Endothelial cell (in vitro differentiated cells): ENCODE measurements around the gene SEC61A2. TPM values are rescaled to one million over a fixed set of nuclear protein-coding genes. Genes with fewer than 3 reads are reported as not detected.

ENCODE experiments used
- DNase-seq: peaks from one replicate; pipeline ENCODE4 v3.0.0; 2021; ENCODE audit warnings: low spot score
- H3K27ac Mint-ChIP-seq: one replicate; pipeline ENCODE4 v1.8.0; 2021; ENCODE audit warnings: mixed read lengths, inconsistent platforms; ENCODE audit not compliant: unreplicated experiment
- H3K27me3 Mint-ChIP-seq: one replicate; pipeline ENCODE4 v1.8.0; 2021; ENCODE audit warnings: mild to moderate bottlenecking, moderate library complexity, mixed read lengths, inconsistent platforms; ENCODE audit not compliant: unreplicated experiment
- H3K36me3 Mint-ChIP-seq: one replicate; pipeline ENCODE4 v1.8.0; 2021; ENCODE audit warnings: mild to moderate bottlenecking, low read depth, mixed read lengths, inconsistent platforms; ENCODE audit not compliant: unreplicated experiment
- H3K4me1 Mint-ChIP-seq: one replicate; pipeline ENCODE4 v1.8.0; 2021; ENCODE audit warnings: mild to moderate bottlenecking, mixed read lengths, inconsistent platforms; ENCODE audit not compliant: unreplicated experiment
- H3K4me3 Mint-ChIP-seq: one replicate; pipeline ENCODE4 v1.8.0; 2021; ENCODE audit warnings: mild to moderate bottlenecking, mixed read lengths, inconsistent platforms; ENCODE audit not compliant: unreplicated experiment
- H3K9me3 Mint-ChIP-seq: one replicate; pipeline ENCODE4 v1.8.0; 2021; ENCODE audit warnings: mixed read lengths, inconsistent platforms; ENCODE audit not compliant: unreplicated experiment
- total RNA-seq: library from RNA; stranded (reverse); fragmentation: NEBNext Ultra II Directional; extraction: Animal tissue kit (Norgen Biotek cat#: 25700); gene quantifications from one replicate; pipeline ENCODE4 v1.2.1, GENCODE V29; 2021; ENCODE audit not compliant: unreplicated experiment
- TF ChIP-seq, protein P1 (sequence below): fragments of 200-600 bp; sonication (generic); IDR thresholded peaks from one replicate; pipeline ENCODE4 v1.5.0; 2021; ENCODE audit warnings: antibody characterized with exemption; ENCODE audit not compliant: unreplicated experiment

The SEC61A2 gene
- total RNA-seq, 1 donor from 2014 or later, result 9.9 TPM

DNA sequence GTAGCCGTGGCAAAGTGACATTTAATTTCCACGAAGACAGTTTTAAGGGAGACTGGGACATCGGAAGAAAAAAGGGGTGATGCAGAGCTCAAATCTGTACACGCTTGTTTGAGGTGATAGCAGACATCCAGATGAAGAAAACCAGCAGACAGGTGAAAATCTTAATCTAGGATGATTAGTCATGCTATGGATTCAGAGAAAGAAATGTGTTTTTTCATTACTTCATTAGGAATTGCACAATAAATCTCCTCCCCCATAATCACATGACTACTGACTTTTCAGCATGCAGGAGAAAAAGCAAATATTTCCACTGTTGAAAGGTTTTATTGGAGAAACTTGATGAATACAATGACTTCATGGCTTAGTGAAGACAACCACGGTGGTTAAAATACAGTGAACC lies 63.7 kb downstream of the SEC61A2 start:
- Mint-ChIP-seq H3K27ac (no peak overlapping the region), H3K36me3 (peaks cover 4% of the 10 kb centered on the region), H3K4me1 (peaks cover 24% of the 10 kb centered on the region), H3K4me3 (no peak overlapping the region), H3K9me3 (no peaks in the 10 kb centered on the region), H3K27me3 (peaks cover 6% of the 10 kb centered on the region)
- DNase-seq, result no peak
- TF ChIP-seq, protein P1, sequence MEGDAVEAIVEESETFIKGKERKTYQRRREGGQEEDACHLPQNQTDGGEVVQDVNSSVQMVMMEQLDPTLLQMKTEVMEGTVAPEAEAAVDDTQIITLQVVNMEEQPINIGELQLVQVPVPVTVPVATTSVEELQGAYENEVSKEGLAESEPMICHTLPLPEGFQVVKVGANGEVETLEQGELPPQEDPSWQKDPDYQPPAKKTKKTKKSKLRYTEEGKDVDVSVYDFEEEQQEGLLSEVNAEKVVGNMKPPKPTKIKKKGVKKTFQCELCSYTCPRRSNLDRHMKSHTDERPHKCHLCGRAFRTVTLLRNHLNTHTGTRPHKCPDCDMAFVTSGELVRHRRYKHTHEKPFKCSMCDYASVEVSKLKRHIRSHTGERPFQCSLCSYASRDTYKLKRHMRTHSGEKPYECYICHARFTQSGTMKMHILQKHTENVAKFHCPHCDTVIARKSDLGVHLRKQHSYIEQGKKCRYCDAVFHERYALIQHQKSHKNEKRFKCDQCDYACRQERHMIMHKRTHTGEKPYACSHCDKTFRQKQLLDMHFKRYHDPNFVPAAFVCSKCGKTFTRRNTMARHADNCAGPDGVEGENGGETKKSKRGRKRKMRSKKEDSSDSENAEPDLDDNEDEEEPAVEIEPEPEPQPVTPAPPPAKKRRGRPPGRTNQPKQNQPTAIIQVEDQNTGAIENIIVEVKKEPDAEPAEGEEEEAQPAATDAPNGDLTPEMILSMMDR, result no peak

GRCh38 chr10:12194752-12195271 lies 65.3 kb downstream of the SEC61A2 start:
- Mint-ChIP-seq H3K4me1 (peaks cover 24% of the 10 kb centered on the region), H3K4me3 (peak overlapping the region; percentile 99), H3K9me3 (no peaks in the 10 kb centered on the region), H3K27me3 (peaks cover 6% of the 10 kb centered on the region), H3K27ac (peak overlapping the region; percentile 97), H3K36me3 (peaks cover 8% of the 10 kb centered on the region)
- peak; percentile 17 for DNase-seq
- TF ChIP-seq, protein P1, result no peak

DNA sequence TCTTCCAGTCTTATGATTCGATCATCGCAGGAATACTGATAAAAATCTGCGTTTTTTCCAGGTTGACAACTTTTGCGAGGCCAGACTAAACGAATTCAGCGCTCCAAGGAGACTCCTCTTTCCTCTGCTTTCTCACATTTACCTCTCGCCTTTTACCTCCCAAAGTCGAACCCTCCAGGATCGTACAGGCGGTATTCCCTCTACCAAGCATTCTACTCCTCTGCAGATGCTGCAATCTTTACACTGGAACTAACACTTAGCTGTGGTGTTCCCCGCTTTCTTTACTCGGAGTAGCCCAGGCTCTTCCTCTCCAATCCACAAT lies 65.8 kb downstream of the SEC61A2 start:
- Mint-ChIP-seq H3K27me3 (peaks cover 6% of the 10 kb centered on the region), H3K9me3 (no peaks in the 10 kb centered on the region), H3K4me3 (peak overlapping the region; percentile 99), H3K27ac (peak overlapping the region; percentile 97), H3K4me1 (peaks cover 24% of the 10 kb centered on the region), H3K36me3 (peaks cover 8% of the 10 kb centered on the region)
- TF ChIP-seq, protein P1, result no peak
- no peak for DNase-seq

GRCh38 chr10:12195603-12196506 lies 66.4 kb downstream of the SEC61A2 start, which contains the start of the genes CDC123 and NUDT5:
Gene CDC123, plus strand, starts transcription at chr10:12196188. Its CDS starts 58 bp downstream, at chr10:12196246.
Gene NUDT5, minus strand, starts transcription at chr10:12195891. Its CDS starts 9,600 bp downstream, at chr10:12186291.
- Mint-ChIP-seq H3K4me1 (peaks cover 24% of the 10 kb centered on the region), H3K36me3 (peaks cover 8% of the 10 kb centered on the region), H3K4me3 (peak within 1 kb of the TSS; percentile 99), H3K27ac (peak within 1 kb of the TSS; percentile 97), H3K9me3 (no peaks in the 10 kb centered on the region), H3K27me3 (peaks cover 6% of the 10 kb centered on the region)
- TF ChIP-seq, protein P1, result no peak
- peak; percentile 73 for DNase-seq
